Measurements from ENCODE around the gene DCTN5. TPM values are rescaled to one million over a fixed set of nuclear protein-coding genes. Genes with fewer than 3 reads are reported as not detected.
"Not testable (repeated sequence)": the region's sequence is repeated elsewhere in the genome, so short reads cannot be mapped to it uniquely, and the experiment has no call there.

Gene DCTN5
- total RNA-seq, 6 experiments from 2014 or later = 70.5 to 80.9 (median 76.4) TPM

- H3K27me3 Mint-ChIP-seq (ENCODE audit: insufficient read depth) = no peaks in the 10 kb centered on the region
- no peak overlapping the region for H3K27ac Mint-ChIP-seq
- no peak overlapping the region for H3K4me3 Mint-ChIP-seq
- DNase-seq = no peak
- H3K4me1 Mint-ChIP-seq (ENCODE audit: low read depth) = peaks cover 12% of the 10 kb centered on the region; the same call in 1 of the 2 replicates
- H3K9me3 Mint-ChIP-seq = no peaks in the 10 kb centered on the region
- H3K36me3 Mint-ChIP-seq (ENCODE audit: low read depth) = peaks cover 28% of the 10 kb centered on the region
- TF ChIP-seq CTCF (IDR thresholded peaks at IDR 0.05) = no peak
These were observed 25.5 kb upstream of the DCTN5 start for GRCh38 chr16:23615805-23616204.

DNA sequence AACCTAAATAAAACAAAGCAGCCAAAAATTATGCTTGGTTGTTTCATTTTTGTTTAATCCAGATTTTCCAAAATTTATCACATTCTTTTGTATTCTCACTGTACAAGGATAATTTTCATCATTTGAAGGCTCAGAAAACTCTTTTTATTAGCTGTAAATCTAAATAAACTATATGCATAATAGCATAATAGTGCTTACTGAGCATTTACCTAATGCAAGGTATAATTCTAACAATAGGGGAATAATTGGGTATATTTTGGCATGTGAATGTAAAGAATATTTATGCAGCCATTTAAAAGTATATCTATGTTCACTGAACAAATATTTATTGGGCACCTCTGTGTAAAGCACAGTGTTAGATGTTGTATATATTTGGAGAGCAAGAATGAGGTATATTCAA lies 17.2 kb upstream of the DCTN5 start:
- Mint-ChIP-seq H3K9me3 (no peaks in the 10 kb centered on the region), H3K27ac (no peak overlapping the region), H3K4me1 (ENCODE audit: low read depth) (no peaks in the 10 kb centered on the region), H3K36me3 (ENCODE audit: low read depth) (peaks cover 26% of the 10 kb centered on the region), H3K27me3 (ENCODE audit: insufficient read depth) (no peaks in the 10 kb centered on the region), H3K4me3 (no peak overlapping the region)
- no peak for DNase-seq
- no peak for TF ChIP-seq CTCF (IDR thresholded peaks at IDR 0.05)

- no peaks in the 10 kb centered on the region for H3K4me1 Mint-ChIP-seq (ENCODE audit: low read depth)
- no peaks in the 10 kb centered on the region for H3K9me3 Mint-ChIP-seq
These were observed 11.8 kb upstream of the DCTN5 start for GRCh38 chr16:23629516-23629915.

GRCh38 chr16:23631874-23632273 lies 9.4 kb upstream of the DCTN5 start:
- DNase-seq; H3K27ac Mint-ChIP-seq; H3K9me3 Mint-ChIP-seq; H3K4me3 Mint-ChIP-seq; H3K27me3 Mint-ChIP-seq (ENCODE audit: insufficient read depth); H3K4me1 Mint-ChIP-seq (ENCODE audit: low read depth): not testable (repeated sequence)
- H3K36me3 Mint-ChIP-seq (ENCODE audit: low read depth) = peaks cover 18% of the 10 kb centered on the region

More at GRCh38 chr16:23629516-23629915, 11.8 kb upstream of the DCTN5 start:
- TF ChIP-seq CTCF (IDR thresholded peaks at IDR 0.05) = no peak
- Mint-ChIP-seq H3K27me3 (ENCODE audit: insufficient read depth) (no peaks in the 10 kb centered on the region; the same call in 1 of the 2 replicates), H3K27ac (no peak overlapping the region), H3K36me3 (ENCODE audit: low read depth) (peaks cover 9% of the 10 kb centered on the region; the same call in 1 of the 2 replicates), H3K4me3 (no peak overlapping the region)
- no peak for DNase-seq

- TF ChIP-seq CTCF (IDR thresholded peaks at IDR 0.05) = no peak
- no peaks in the 10 kb centered on the region for H3K4me1 Mint-ChIP-seq (ENCODE audit: low read depth)
- no peak overlapping the region for H3K4me3 Mint-ChIP-seq
- H3K27me3 Mint-ChIP-seq (ENCODE audit: insufficient read depth) = no peaks in the 10 kb centered on the region; the same call in 1 of the 2 replicates
- H3K9me3 Mint-ChIP-seq = no peaks in the 10 kb centered on the region
- H3K36me3 Mint-ChIP-seq (ENCODE audit: low read depth) = peaks cover 18% of the 10 kb centered on the region
- no peak overlapping the region for H3K27ac Mint-ChIP-seq
- no peak for DNase-seq
These were observed 6.7 kb upstream of the DCTN5 start for GRCh38 chr16:23634461-23635036.

GRCh38 chr16:23635958-23636357 lies 5.3 kb upstream of the DCTN5 start:
- H3K36me3 Mint-ChIP-seq (ENCODE audit: low read depth) = peaks cover 22% of the 10 kb centered on the region
- no peaks in the 10 kb centered on the region; the same call in none of the 2 replicates for H3K27me3 Mint-ChIP-seq (ENCODE audit: insufficient read depth)
- H3K4me1 Mint-ChIP-seq (ENCODE audit: low read depth) = peaks cover 9% of the 10 kb centered on the region
- no peak for TF ChIP-seq CTCF (IDR thresholded peaks at IDR 0.05)
- H3K27ac Mint-ChIP-seq = no peak overlapping the region
- H3K4me3 Mint-ChIP-seq = no peak overlapping the region
- no peaks in the 10 kb centered on the region for H3K9me3 Mint-ChIP-seq
- no peak for DNase-seq

All from HFFc6 (cell line).